Measurements from ENCODE around the gene DDAH1. TPM values are rescaled to one million over a fixed set of nuclear protein-coding genes. Genes with fewer than 3 reads are reported as not detected.

DDAH1 gene
- total RNA-seq, 4 donors from 2014 or later = 17.5 to 64.2 (median 40.0) TPM

DNA sequence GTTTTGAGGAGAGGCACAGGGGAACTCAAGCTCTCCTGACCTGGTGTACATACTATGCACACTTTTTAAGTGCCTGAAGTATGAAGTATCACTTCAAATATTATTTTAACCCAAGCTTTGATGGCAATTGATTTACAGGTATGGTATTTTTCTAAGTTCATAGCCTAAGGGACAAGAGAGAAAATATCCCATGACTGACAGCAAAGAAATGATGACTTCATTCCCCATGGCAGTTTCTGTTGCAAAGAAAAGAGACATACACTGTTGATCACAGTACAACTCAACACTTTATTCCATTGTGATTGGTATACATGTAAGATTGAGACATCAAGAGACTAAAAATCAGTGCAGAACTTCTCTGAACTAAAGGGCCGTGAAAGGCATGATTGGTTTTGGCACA is 146.7 kb downstream of the DDAH1 start:
- intact Hi-C loops (cut with DNase I) = no loop called here
- Histone ChIP-seq H3K36me3 (no peaks in the 10 kb centered on the region), H3K4me1 (peaks cover 7 to 14% of the 10 kb centered on the region in 2 donors), H3K27me3 (no peaks in the 10 kb centered on the region), H3K9me3 (no peaks in the 10 kb centered on the region), H3K4me3 (replicated peaks in 1 of 3) (no peak overlapping the region), H3K27ac (no peak overlapping the region)
- no peak for DNase-seq
- TF ChIP-seq POLR2A (IDR thresholded peaks at IDR 0.05) = no peak
- TF ChIP-seq, protein P1, sequence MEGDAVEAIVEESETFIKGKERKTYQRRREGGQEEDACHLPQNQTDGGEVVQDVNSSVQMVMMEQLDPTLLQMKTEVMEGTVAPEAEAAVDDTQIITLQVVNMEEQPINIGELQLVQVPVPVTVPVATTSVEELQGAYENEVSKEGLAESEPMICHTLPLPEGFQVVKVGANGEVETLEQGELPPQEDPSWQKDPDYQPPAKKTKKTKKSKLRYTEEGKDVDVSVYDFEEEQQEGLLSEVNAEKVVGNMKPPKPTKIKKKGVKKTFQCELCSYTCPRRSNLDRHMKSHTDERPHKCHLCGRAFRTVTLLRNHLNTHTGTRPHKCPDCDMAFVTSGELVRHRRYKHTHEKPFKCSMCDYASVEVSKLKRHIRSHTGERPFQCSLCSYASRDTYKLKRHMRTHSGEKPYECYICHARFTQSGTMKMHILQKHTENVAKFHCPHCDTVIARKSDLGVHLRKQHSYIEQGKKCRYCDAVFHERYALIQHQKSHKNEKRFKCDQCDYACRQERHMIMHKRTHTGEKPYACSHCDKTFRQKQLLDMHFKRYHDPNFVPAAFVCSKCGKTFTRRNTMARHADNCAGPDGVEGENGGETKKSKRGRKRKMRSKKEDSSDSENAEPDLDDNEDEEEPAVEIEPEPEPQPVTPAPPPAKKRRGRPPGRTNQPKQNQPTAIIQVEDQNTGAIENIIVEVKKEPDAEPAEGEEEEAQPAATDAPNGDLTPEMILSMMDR (IDR thresholded peaks at IDR 0.05) = no peak
- WGBS, 2 donors = 97% methylated on average over 1 of the region's 1 CpG

DNA sequence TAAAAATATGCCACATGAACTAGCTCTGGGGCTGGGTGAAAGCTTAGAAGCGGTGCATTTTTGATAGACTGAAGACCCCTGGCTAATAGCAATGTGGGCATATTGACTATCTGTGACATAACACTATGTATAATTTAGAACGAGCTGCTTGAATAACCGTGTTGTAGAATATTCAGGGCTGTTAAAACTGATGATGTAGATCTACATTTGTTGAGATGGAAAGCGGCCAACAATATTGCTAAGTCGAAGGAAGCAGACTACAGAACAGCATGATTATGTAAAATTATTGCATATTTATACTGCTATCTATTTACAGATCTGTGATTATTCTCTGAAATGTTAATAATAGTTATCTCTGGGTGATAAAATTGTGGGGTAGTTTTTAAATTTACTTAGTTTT is 147.4 kb downstream of the DDAH1 start:
- WGBS, 2 donors = 82 to 84% methylated on average over 5 of the region's 5 CpGs
- no peak for TF ChIP-seq POLR2A (IDR thresholded peaks at IDR 0.05)
- TF ChIP-seq, protein P1 (IDR thresholded peaks at IDR 0.05) = no peak
- DNase-seq = no peak
- intact Hi-C loops (cut with DNase I) = no loop called here
- Histone ChIP-seq H3K9me3 (no peaks in the 10 kb centered on the region), H3K4me1 (peaks cover 7 to 14% of the 10 kb centered on the region in 2 donors), H3K4me3 (replicated peaks in 1 of 3) (no peak overlapping the region), H3K27me3 (no peaks in the 10 kb centered on the region), H3K36me3 (no peaks in the 10 kb centered on the region), H3K27ac (no peak overlapping the region)

DNA sequence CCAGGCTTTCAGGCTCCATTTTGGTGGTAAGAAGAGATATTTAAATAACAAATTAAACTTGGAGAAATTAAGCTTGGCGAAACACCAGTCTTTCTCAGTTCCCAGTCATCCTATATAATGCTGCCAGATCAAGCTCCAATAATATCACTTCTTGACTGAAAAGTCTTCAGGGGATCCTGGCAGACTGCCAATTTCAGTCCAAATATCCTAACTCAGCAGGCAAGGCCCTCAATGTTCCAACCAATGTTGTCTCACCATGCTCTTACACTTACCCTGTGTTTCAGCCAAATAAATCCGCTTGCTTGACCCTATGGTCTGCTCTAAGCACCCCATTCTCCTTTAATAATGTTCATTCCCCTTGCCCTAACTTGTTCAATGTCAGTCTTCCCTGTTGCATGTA is 148.6 kb downstream of the DDAH1 start:
- no peak for DNase-seq
- H3K36me3 ChIP-seq = no peaks in the 10 kb centered on the region
- TF ChIP-seq POLR2A (IDR thresholded peaks at IDR 0.05) = no peak
- TF ChIP-seq, protein P1 (IDR thresholded peaks at IDR 0.05) = no peak
- WGBS, 2 donors = 94% methylated on average over 2 of the region's 2 CpGs
- intact Hi-C loops (cut with DNase I) = no loop called here
- peaks cover 7 to 14% of the 10 kb centered on the region in 2 donors for H3K4me1 ChIP-seq
- no peak overlapping the region for H3K27ac ChIP-seq
- H3K9me3 ChIP-seq = no peaks in the 10 kb centered on the region
- H3K4me3 ChIP-seq (replicated peaks in 1 of 3) = no peak overlapping the region
- H3K27me3 ChIP-seq = no peaks in the 10 kb centered on the region

- WGBS, 2 donors = 82 to 87% methylated on average over 8 of the region's 8 CpGs
- no peak overlapping the region for H3K4me3 ChIP-seq (replicated peaks in 1 of 3)
- H3K36me3 ChIP-seq = no peaks in the 10 kb centered on the region
- H3K27ac ChIP-seq = no peak overlapping the region
- no peaks in the 10 kb centered on the region for H3K9me3 ChIP-seq
- no peak for DNase-seq
- peaks cover 7 to 14% of the 10 kb centered on the region in 2 donors for H3K4me1 ChIP-seq
- TF ChIP-seq POLR2A (IDR thresholded peaks at IDR 0.05) = no peak
- TF ChIP-seq, protein P1 (IDR thresholded peaks at IDR 0.05) = no peak
- H3K27me3 ChIP-seq = no peaks in the 10 kb centered on the region
- intact Hi-C loops (cut with DNase I) = no loop called here
Observed at GRCh38 chr1:85315789-85316188, 149.2 kb downstream of the DDAH1 start.

GRCh38 chr1:85314726-85315125 is 150.2 kb downstream of the DDAH1 start:
- Histone ChIP-seq H3K27ac (peak overlapping the region in 2 of 3 donors; percentile 43 to 55), H3K4me1 (peaks cover 7 to 14% of the 10 kb centered on the region in 2 donors), H3K36me3 (no peaks in the 10 kb centered on the region), H3K4me3 (replicated peaks in 1 of 3) (no peak overlapping the region), H3K27me3 (no peaks in the 10 kb centered on the region), H3K9me3 (no peaks in the 10 kb centered on the region)
- intact Hi-C loops (cut with DNase I) = no loop called here
- no peak for DNase-seq
- TF ChIP-seq, protein P1 (IDR thresholded peaks at IDR 0.05) = no peak
- TF ChIP-seq POLR2A (IDR thresholded peaks at IDR 0.05) = no peak
